ENCODE data around the gene SF3A1.

DNA sequence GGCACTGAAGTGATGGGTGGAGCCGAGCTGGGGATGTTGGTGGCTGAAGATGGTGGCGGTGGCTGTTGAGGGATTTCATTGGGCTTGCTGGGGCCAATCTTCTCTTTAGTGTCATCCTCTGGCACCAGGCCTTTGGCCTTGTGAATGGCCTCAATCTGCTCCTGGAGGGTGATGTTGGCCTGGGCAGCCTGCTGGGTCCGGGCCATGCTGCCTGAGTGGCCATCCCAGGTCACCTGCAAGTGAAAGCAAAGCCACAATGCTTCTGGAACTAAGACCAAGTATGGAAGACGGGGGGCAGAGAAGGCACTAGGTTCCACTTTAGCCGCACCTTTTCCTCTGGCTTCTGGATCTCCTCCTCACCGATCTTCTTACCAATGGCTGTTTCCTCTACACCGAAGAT, 17.9 kb downstream of the SF3A1 start:
- TF ChIP-seq POLR2A (IDR thresholded peaks at IDR 0.05; ENCODE audit: low read depth, low read length) (no peak), POLR2AphosphoS5 (IDR thresholded peaks at IDR 0.05; ENCODE audit: low read depth, low read length) (no peak), TAF1 (IDR thresholded peaks at IDR 0.05; ENCODE audit: borderline replicate concordance, low read depth, low read length) (no peak)

All from GM12892 (cell line).